Fibroblast of skin of back (primary cell): ENCODE measurements around the gene TPSG1.
"Not testable (repeated sequence)": the region's sequence is repeated elsewhere in the genome, so short reads cannot be mapped to it uniquely, and the experiment has no call there.

Experiments used
- DNase-seq: peaks from one replicate; pipeline ENCODE4 v3.0.0-alpha.2; 2013

Gene TPSG1

GRCh38 chr16:1230471-1231212, 5.6 kb upstream of the TPSG1 start:
- not testable (repeated sequence) for DNase-seq

- not testable (repeated sequence) for DNase-seq
Measured at GRCh38 chr16:1230084-1230470, 5.0 kb upstream of the TPSG1 start, which contains the start of gene TPSB2. TPSB2 (minus strand) TSS chr16:1230184; CDS start chr16:1229951, 233 bp downstream.

- not testable (repeated sequence) for DNase-seq
Measured at GRCh38 chr16:1229476-1229875, 4.4 kb upstream of the TPSG1 start.

GRCh38 chr16:1228227-1228626, 3.2 kb upstream of the TPSG1 start:
- not testable (repeated sequence) for DNase-seq

GRCh38 chr16:1226692-1227091, 1.6 kb upstream of the TPSG1 start:
- not testable (repeated sequence) for DNase-seq

- DNase-seq = not testable (repeated sequence)
Measured at GRCh38 chr16:1225728-1226311, 752 bp upstream of the TPSG1 start.

GRCh38 chr16:1224558-1224957, 510 bp downstream of the TPSG1 start:
- DNase-seq = no peak

- DNase-seq = no peak
Measured at GRCh38 chr16:1223355-1224214, 1.5 kb downstream of the TPSG1 start.

- DNase-seq = no peak
Measured at GRCh38 chr16:1222553-1223354, 2.3 kb downstream of the TPSG1 start.

- DNase-seq = no peak
Measured at GRCh38 chr16:1221628-1222552, 3.2 kb downstream of the TPSG1 start.

- DNase-seq = no peak
Measured at GRCh38 chr16:1220841-1221627, 4.0 kb downstream of the TPSG1 start.

- no peak for DNase-seq
Measured at GRCh38 chr16:1220098-1220728, 4.9 kb downstream of the TPSG1 start.

- no peak for DNase-seq
Measured at GRCh38 chr16:1218930-1219611, 6.0 kb downstream of the TPSG1 start.

GRCh38 chr16:1218061-1218929, 6.8 kb downstream of the TPSG1 start:
- DNase-seq = no peak

GRCh38 chr16:1217526-1217925, 7.5 kb downstream of the TPSG1 start:
- no peak for DNase-seq

GRCh38 chr16:1216681-1217400, 8.2 kb downstream of the TPSG1 start:
- no peak for DNase-seq

GRCh38 chr16:1216296-1216619, 8.8 kb downstream of the TPSG1 start:
- DNase-seq = no peak
